ENCODE data around the gene MRGPRX2. TPM values are rescaled to one million over a fixed set of nuclear protein-coding genes. Genes with fewer than 3 reads are reported as not detected.

Gene MRGPRX2
- total RNA-seq, 1 donor from 2014 or later, result not detected

- no peak overlapping the region for H3K27ac Mint-ChIP-seq (ENCODE audit: unreplicated experiment)
- peaks cover 5% of the 10 kb centered on the region for H3K27me3 Mint-ChIP-seq (ENCODE audit: unreplicated experiment)
- peaks cover 4% of the 10 kb centered on the region for H3K4me1 Mint-ChIP-seq (ENCODE audit: low read depth, unreplicated experiment)
- peaks cover 5% of the 10 kb centered on the region for H3K9me3 Mint-ChIP-seq (ENCODE audit: unreplicated experiment)
- peaks cover 10% of the 10 kb centered on the region for H3K36me3 Mint-ChIP-seq (ENCODE audit: unreplicated experiment)
- H3K4me3 Mint-ChIP-seq (ENCODE audit: unreplicated experiment), result no peak overlapping the region
- DNase-seq, result peak; percentile 19
- TF ChIP-seq CTCF (IDR thresholded peaks at IDR 0.05; ENCODE audit: partially characterized antibody, unreplicated experiment), result no peak
Measured at GRCh38 chr11:19072464-19072863, 11.9 kb upstream of the MRGPRX2 start.

- Mint-ChIP-seq H3K27ac (ENCODE audit: unreplicated experiment) (no peak overlapping the region), H3K9me3 (ENCODE audit: unreplicated experiment) (peaks cover 5% of the 10 kb centered on the region), H3K4me1 (ENCODE audit: low read depth, unreplicated experiment) (peaks cover 4% of the 10 kb centered on the region), H3K36me3 (ENCODE audit: unreplicated experiment) (peaks cover 10% of the 10 kb centered on the region), H3K4me3 (ENCODE audit: unreplicated experiment) (no peak overlapping the region), H3K27me3 (ENCODE audit: unreplicated experiment) (peaks cover 5% of the 10 kb centered on the region)
- peak; percentile 77 for DNase-seq
- peak; percentile 94 for TF ChIP-seq CTCF (IDR thresholded peaks at IDR 0.05; ENCODE audit: partially characterized antibody, unreplicated experiment)
Measured at GRCh38 chr11:19071255-19071654, 10.7 kb upstream of the MRGPRX2 start.

GRCh38 chr11:19059833-19060232 lies 684 bp downstream of the MRGPRX2 start:
- no peak overlapping the region for H3K4me3 Mint-ChIP-seq (ENCODE audit: unreplicated experiment)
- TF ChIP-seq CTCF (IDR thresholded peaks at IDR 0.05; ENCODE audit: partially characterized antibody, unreplicated experiment), result no peak
- no peaks in the 10 kb centered on the region for H3K4me1 Mint-ChIP-seq (ENCODE audit: low read depth, unreplicated experiment)
- DNase-seq, result no peak
- no peak overlapping the region for H3K27ac Mint-ChIP-seq (ENCODE audit: unreplicated experiment)
- no peaks in the 10 kb centered on the region for H3K9me3 Mint-ChIP-seq (ENCODE audit: unreplicated experiment)
- H3K36me3 Mint-ChIP-seq (ENCODE audit: unreplicated experiment), result no peaks in the 10 kb centered on the region
- H3K27me3 Mint-ChIP-seq (ENCODE audit: unreplicated experiment), result no peaks in the 10 kb centered on the region

GRCh38 chr11:19055905-19056304 lies 4.6 kb downstream of the MRGPRX2 start:
- no peak for TF ChIP-seq CTCF (IDR thresholded peaks at IDR 0.05; ENCODE audit: partially characterized antibody, unreplicated experiment)
- H3K36me3 Mint-ChIP-seq (ENCODE audit: unreplicated experiment), result no peaks in the 10 kb centered on the region
- H3K4me1 Mint-ChIP-seq (ENCODE audit: low read depth, unreplicated experiment), result no peaks in the 10 kb centered on the region
- no peak overlapping the region for H3K27ac Mint-ChIP-seq (ENCODE audit: unreplicated experiment)
- no peaks in the 10 kb centered on the region for H3K9me3 Mint-ChIP-seq (ENCODE audit: unreplicated experiment)
- DNase-seq, result no peak
- no peak overlapping the region for H3K4me3 Mint-ChIP-seq (ENCODE audit: unreplicated experiment)
- no peaks in the 10 kb centered on the region for H3K27me3 Mint-ChIP-seq (ENCODE audit: unreplicated experiment)

- no peaks in the 10 kb centered on the region for H3K27me3 Mint-ChIP-seq (ENCODE audit: unreplicated experiment)
- H3K4me3 Mint-ChIP-seq (ENCODE audit: unreplicated experiment), result no peak overlapping the region
- peaks cover 1% of the 10 kb centered on the region for H3K9me3 Mint-ChIP-seq (ENCODE audit: unreplicated experiment)
- H3K36me3 Mint-ChIP-seq (ENCODE audit: unreplicated experiment), result no peaks in the 10 kb centered on the region
- no peaks in the 10 kb centered on the region for H3K4me1 Mint-ChIP-seq (ENCODE audit: low read depth, unreplicated experiment)
- TF ChIP-seq CTCF (IDR thresholded peaks at IDR 0.05; ENCODE audit: partially characterized antibody, unreplicated experiment), result no peak
- DNase-seq, result no peak
- H3K27ac Mint-ChIP-seq (ENCODE audit: unreplicated experiment), result no peak overlapping the region
Measured at GRCh38 chr11:19055016-19055415, 5.5 kb downstream of the MRGPRX2 start.
